Measurements from ENCODE around the gene B4GALT2. TPM values are rescaled to one million over a fixed set of nuclear protein-coding genes. Genes with fewer than 3 reads are reported as not detected.

Gene B4GALT2
- total RNA-seq, 1 experiment from 2014 or later = 65.9 TPM

DNA sequence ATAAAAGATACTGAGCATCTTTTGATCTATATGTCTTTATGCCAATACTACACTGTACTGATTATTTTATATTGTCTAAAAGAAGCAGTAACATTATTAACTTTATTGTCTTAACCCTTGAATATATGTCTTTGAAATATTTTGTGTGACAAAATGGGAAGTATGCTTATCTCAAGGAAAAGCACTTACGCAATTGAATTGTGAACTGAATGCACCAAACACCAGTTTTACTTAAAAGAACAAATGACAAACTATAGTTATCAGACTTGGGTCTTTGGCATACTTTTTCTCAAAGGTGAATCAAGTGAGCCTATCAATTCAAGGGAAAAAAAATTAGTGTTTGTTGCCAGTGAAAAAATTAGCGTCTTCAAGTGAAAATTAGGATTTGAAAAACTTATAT lies 61.4 kb downstream of the B4GALT2 start:
- Histone ChIP-seq H3K4me3 (no peak overlapping the region), H3K4me1 (peaks cover 17% of the 10 kb centered on the region), H3K27ac (no peak overlapping the region)

More for the DNA sequence above, 61.4 kb downstream of the B4GALT2 start:
- no peaks in the 10 kb centered on the region for H3K36me3 ChIP-seq
- no peak for DNase-seq
- no peaks in the 10 kb centered on the region for H3K27me3 ChIP-seq
- H3K9me3 ChIP-seq (replicated peaks) = no peaks in the 10 kb centered on the region

Other genes with a start within 250 kb of the B4GALT2 start
- 2.8 and 3.0 TPM in 2 replicates for gene ARTN, start 45.4 kb upstream of the B4GALT2 start, total RNA-seq (2014; rRNA removed; shearing (Covaris generic))
- gene IPO13, start 32.3 kb upstream of the B4GALT2 start, total RNA-seq (2014; rRNA removed; shearing (Covaris generic)) = 15.4 and 17.7 TPM in 2 replicates
- 45.4 and 47.9 TPM in 2 replicates for gene DPH2, start 9.2 kb upstream of the B4GALT2 start, total RNA-seq (2014; rRNA removed; shearing (Covaris generic))
- gene ATP6V0B, start 4.2 kb upstream of the B4GALT2 start, total RNA-seq (2014; rRNA removed; shearing (Covaris generic)) = 89.7 and 109 TPM in 2 replicates
- gene CCDC24, start 12.4 kb downstream of the B4GALT2 start, total RNA-seq (2014; rRNA removed; shearing (Covaris generic)) = 0.85 and 1.6 TPM in 2 replicates
- gene SLC6A9, start 52.3 kb downstream of the B4GALT2 start, total RNA-seq (2014; rRNA removed; shearing (Covaris generic)) = 0.51 and 0.63 TPM in 2 replicates
- gene KLF17, start 139.6 kb downstream of the B4GALT2 start, total RNA-seq (2014; rRNA removed; shearing (Covaris generic)) = not detected in 2 replicates
- 0.05 TPM in 1 of 2 replicates, not detected in the other for gene KLF18, start 162.4 kb downstream of the B4GALT2 start, total RNA-seq (2014; rRNA removed; shearing (Covaris generic))
- 32.4 and 34.0 TPM in 2 replicates for gene DMAP1, start 234.3 kb downstream of the B4GALT2 start, total RNA-seq (2014; rRNA removed; shearing (Covaris generic))